ENCODE data around the gene ZNF407.

The ZNF407 gene

GRCh38 chr18:74946646-74947375 lies 349.1 kb downstream of the ZNF407 start:
- Histone ChIP-seq H3K9me3 (ENCODE audit: control insufficient read depth, low read length) (no peaks in the 10 kb centered on the region), H2AFZ (no peak overlapping the region), H3K27ac (no peak overlapping the region), H3K79me2 (no peaks in the 10 kb centered on the region), H3K4me1 (no peaks in the 10 kb centered on the region), H3K4me2 (ENCODE audit: low read length) (no peak overlapping the region), H3K36me3 (ENCODE audit: control insufficient read depth, insufficient read depth, low read length) (no peaks in the 10 kb centered on the region), H3K4me3 (ENCODE audit: low read depth, low read length) (no peak overlapping the region), H3K27me3 (ENCODE audit: control insufficient read depth, insufficient read depth, low read length) (no peaks in the 10 kb centered on the region), H3K9ac (no peak overlapping the region)
- TF ChIP-seq CTCF (IDR thresholded peaks at IDR 0.05): no peak

- Histone ChIP-seq H3K79me2 (no peaks in the 10 kb centered on the region), H3K27ac (no peak overlapping the region), H3K4me2 (ENCODE audit: low read length) (no peak overlapping the region), H3K27me3 (ENCODE audit: control insufficient read depth, insufficient read depth, low read length) (no peaks in the 10 kb centered on the region), H3K36me3 (ENCODE audit: control insufficient read depth, insufficient read depth, low read length) (no peaks in the 10 kb centered on the region), H3K9ac (no peak overlapping the region), H3K4me3 (ENCODE audit: low read depth, low read length) (no peak overlapping the region), H3K9me3 (ENCODE audit: control insufficient read depth, low read length) (no peaks in the 10 kb centered on the region), H3K4me1 (no peaks in the 10 kb centered on the region), H2AFZ (no peak overlapping the region)
- no peak for TF ChIP-seq CTCF (IDR thresholded peaks at IDR 0.05)
Measured at GRCh38 chr18:74947417-74947816, 349.7 kb downstream of the ZNF407 start.

GRCh38 chr18:74947875-74948274 lies 350.2 kb downstream of the ZNF407 start:
- Histone ChIP-seq H3K4me2 (ENCODE audit: low read length) (no peak overlapping the region), H3K27me3 (ENCODE audit: control insufficient read depth, insufficient read depth, low read length) (no peaks in the 10 kb centered on the region), H3K4me3 (ENCODE audit: low read depth, low read length) (no peak overlapping the region), H3K36me3 (ENCODE audit: control insufficient read depth, insufficient read depth, low read length) (no peaks in the 10 kb centered on the region), H3K79me2 (no peaks in the 10 kb centered on the region), H3K4me1 (no peaks in the 10 kb centered on the region), H3K9me3 (ENCODE audit: control insufficient read depth, low read length) (no peaks in the 10 kb centered on the region), H3K27ac (no peak overlapping the region), H3K9ac (no peak overlapping the region), H2AFZ (no peak overlapping the region)
- no peak for TF ChIP-seq CTCF (IDR thresholded peaks at IDR 0.05)

- no peak overlapping the region for H3K4me2 ChIP-seq (ENCODE audit: low read length)
- no peak overlapping the region for H3K9ac ChIP-seq
- TF ChIP-seq CTCF (IDR thresholded peaks at IDR 0.05): no peak
- no peaks in the 10 kb centered on the region for H3K79me2 ChIP-seq
- H3K27me3 ChIP-seq (ENCODE audit: control insufficient read depth, insufficient read depth, low read length): no peaks in the 10 kb centered on the region
- no peak overlapping the region for H3K4me3 ChIP-seq (ENCODE audit: low read depth, low read length)
- H2AFZ ChIP-seq: no peak overlapping the region
- H3K27ac ChIP-seq: no peak overlapping the region
- H3K9me3 ChIP-seq (ENCODE audit: control insufficient read depth, low read length): no peaks in the 10 kb centered on the region
- H3K4me1 ChIP-seq: no peaks in the 10 kb centered on the region
- no peaks in the 10 kb centered on the region for H3K36me3 ChIP-seq (ENCODE audit: control insufficient read depth, insufficient read depth, low read length)
Measured at GRCh38 chr18:74949611-74950010, 351.9 kb downstream of the ZNF407 start.

GRCh38 chr18:74950479-74950878 lies 352.8 kb downstream of the ZNF407 start:
- no peak overlapping the region for H3K27ac ChIP-seq
- H3K9ac ChIP-seq: no peak overlapping the region
- no peaks in the 10 kb centered on the region for H3K27me3 ChIP-seq (ENCODE audit: control insufficient read depth, insufficient read depth, low read length)

More at GRCh38 chr18:74950479-74950878, 352.8 kb downstream of the ZNF407 start:
- no peak for TF ChIP-seq CTCF (IDR thresholded peaks at IDR 0.05)
- Histone ChIP-seq H3K4me3 (ENCODE audit: low read depth, low read length) (no peak overlapping the region), H3K36me3 (ENCODE audit: control insufficient read depth, insufficient read depth, low read length) (no peaks in the 10 kb centered on the region), H3K79me2 (no peaks in the 10 kb centered on the region), H3K4me2 (ENCODE audit: low read length) (no peak overlapping the region), H3K9me3 (ENCODE audit: control insufficient read depth, low read length) (no peaks in the 10 kb centered on the region), H3K4me1 (no peaks in the 10 kb centered on the region), H2AFZ (no peak overlapping the region)

Measured in parathyroid adenoma (tissue), 2 donors.